Measurements from ENCODE around the gene ADAMTS6.
A peak's percentile ranks its signal among the peaks of the same experiment; 100 is the strongest.

The ADAMTS6 gene

GRCh38 chr5:65133477-65134110, 348.1 kb downstream of the ADAMTS6 start:
- DNase-seq: no peak

GRCh38 chr5:65132386-65132785, 349.3 kb downstream of the ADAMTS6 start:
- DNase-seq: no peak

- DNase-seq: no peak
Observed at GRCh38 chr5:65128226-65128625, 353.5 kb downstream of the ADAMTS6 start.

GRCh38 chr5:65127161-65127901, 354.4 kb downstream of the ADAMTS6 start:
- DNase-seq: no peak

GRCh38 chr5:65126542-65127069, 355.1 kb downstream of the ADAMTS6 start:
- DNase-seq: no peak

- no peak for DNase-seq
Observed at GRCh38 chr5:65125591-65126541, 355.9 kb downstream of the ADAMTS6 start.

- peak; percentile 44 for DNase-seq
Observed at GRCh38 chr5:65121880-65122436, 359.8 kb downstream of the ADAMTS6 start.

GRCh38 chr5:65120371-65120967, 361.3 kb downstream of the ADAMTS6 start:
- DNase-seq: no peak

GRCh38 chr5:65117525-65117924, 364.2 kb downstream of the ADAMTS6 start:
- no peak for DNase-seq

GRCh38 chr5:65113771-65114170, 367.9 kb downstream of the ADAMTS6 start:
- no peak for DNase-seq

- DNase-seq: no peak
Observed at GRCh38 chr5:65111961-65112658, 369.6 kb downstream of the ADAMTS6 start.

- no peak for DNase-seq
Observed at GRCh38 chr5:65108786-65109743, 372.7 kb downstream of the ADAMTS6 start.

- DNase-seq: no peak
Observed at GRCh38 chr5:65105301-65105700, 376.4 kb downstream of the ADAMTS6 start.

GRCh38 chr5:65104831-65105230, 376.9 kb downstream of the ADAMTS6 start:
- DNase-seq: no peak

GRCh38 chr5:65103756-65104440, 377.8 kb downstream of the ADAMTS6 start:
- no peak for DNase-seq

GRCh38 chr5:65102976-65103711, 378.6 kb downstream of the ADAMTS6 start:
- peak; percentile 22 for DNase-seq

GRCh38 chr5:65102371-65102975, 379.2 kb downstream of the ADAMTS6 start:
- no peak for DNase-seq

GRCh38 chr5:65101632-65102100, 380.1 kb downstream of the ADAMTS6 start:
- no peak for DNase-seq

All from stimulated activated CD4-positive, alpha-beta T cell treated with anti-CD3 and anti-CD28 coated beads, Interleukin-1b, Interleukin-23, amount 100 ng/mL, for 48 hours (primary cell).